ENCODE data around the gene ERCC1. TPM values are rescaled to one million over a fixed set of nuclear protein-coding genes. Genes with fewer than 3 reads are reported as not detected.

The ERCC1 gene
- total RNA-seq, 1 donor from 2014 or later, result 123 TPM

DNA sequence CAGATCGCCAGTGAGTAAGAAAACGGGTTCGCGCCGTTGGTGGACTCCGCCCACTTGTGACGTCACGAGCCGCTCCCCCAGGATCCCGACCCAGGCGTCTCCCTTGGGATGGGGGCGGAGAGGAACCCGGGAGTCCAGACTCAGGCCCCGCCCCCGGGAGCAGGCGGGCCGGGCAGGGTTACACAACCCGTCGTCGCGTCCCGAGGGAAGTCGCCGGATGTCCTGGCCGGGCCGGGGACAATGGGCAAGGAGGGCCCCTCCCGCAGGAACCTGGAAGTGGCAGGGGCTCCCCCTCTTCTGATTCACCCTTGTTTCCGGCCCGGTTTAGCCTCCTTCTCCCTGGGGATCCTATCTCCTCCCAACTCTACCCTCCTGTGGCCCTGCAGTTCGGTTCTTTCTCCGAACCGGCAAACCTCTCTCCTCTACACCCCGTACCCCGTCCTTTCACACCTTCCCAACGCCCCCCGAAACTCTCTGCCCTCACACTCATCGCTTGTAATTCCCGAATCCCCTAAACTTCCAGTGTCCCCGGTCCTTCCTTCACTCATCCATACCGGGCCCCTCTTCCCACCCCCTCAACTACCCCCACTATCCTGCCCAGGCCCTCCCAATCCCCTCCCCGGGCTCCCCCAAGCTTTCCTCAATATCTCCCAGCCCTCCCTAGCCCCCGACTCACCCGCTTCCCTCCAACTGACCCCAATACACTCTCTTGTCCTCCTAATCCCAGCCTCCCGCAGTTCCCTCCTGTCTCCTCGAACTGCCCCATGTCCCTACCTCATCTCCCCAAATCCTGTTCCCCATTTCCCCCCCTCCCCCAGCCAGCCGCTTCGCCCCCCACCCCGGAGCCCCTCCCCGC lies 20.0 kb upstream of the ERCC1 start:
- intact Hi-C loops (cut with DNase I), result no loop called here
- Histone ChIP-seq H3K9me3 (no peaks in the 10 kb centered on the region), H3K4me3 (peak overlapping the region; percentile 49 to 65), H3K27me3 (no peaks in the 10 kb centered on the region), H3K36me3 (no peaks in the 10 kb centered on the region), H3K4me1 (peaks cover 55% of the 10 kb centered on the region), H3K27ac (peak overlapping the region; percentile 99)
- TF ChIP-seq CTCF (IDR thresholded peaks at IDR 0.05) (no peak), POLR2A (IDR thresholded peaks at IDR 0.05) (peak in 1 of 2 donors; percentile 58), POLR2AphosphoS5 (IDR thresholded peaks at IDR 0.05; ENCODE audit: insufficient read depth in 1 of 2, low read depth in 1 of 2) (peak; percentile 93 to 96)
- peak in 1 of 2 donors; percentile 98 for DNase-seq (ENCODE audit: extremely low spot score in 2 of 2)

DNA sequence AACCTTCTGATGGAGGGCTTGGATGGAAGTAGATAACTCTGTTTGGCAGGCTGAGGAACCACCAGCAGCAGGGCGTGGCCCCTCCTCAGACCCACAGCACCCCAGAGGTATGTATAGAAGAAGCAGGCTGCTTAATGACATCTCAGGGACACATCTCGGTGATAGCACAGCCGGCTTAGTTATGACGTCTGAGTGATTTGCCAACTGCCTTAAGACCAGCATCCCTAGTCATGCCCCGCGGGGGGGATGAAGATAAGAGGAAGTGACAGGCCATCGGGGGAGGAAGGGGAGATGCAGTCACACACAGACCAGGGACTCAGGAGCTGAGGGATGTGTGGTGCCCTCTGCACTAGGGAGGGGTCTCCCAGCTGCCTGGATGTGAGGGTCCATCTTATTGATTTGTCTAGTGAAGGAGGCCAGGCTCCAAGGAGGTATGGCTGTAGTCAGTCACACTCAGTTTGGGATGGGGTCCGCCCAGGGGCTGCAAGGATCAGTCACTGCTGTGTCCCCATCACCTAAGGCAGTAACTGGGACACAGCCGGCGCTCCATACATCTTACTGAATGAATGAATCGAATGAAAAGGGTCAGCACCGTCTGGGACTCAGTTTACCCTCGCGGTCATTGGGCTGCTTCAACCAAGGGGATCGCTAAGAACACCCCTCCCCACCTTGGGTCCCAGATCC lies 19.2 kb upstream of the ERCC1 start:
- intact Hi-C loops (cut with DNase I), result no loop called here
- peaks cover 48% of the 10 kb centered on the region for H3K4me1 ChIP-seq
- H3K27ac ChIP-seq, result peak overlapping the region; percentile 99
- H3K9me3 ChIP-seq, result no peaks in the 10 kb centered on the region
- H3K4me3 ChIP-seq, result peak overlapping the region; percentile 49 to 65
- TF ChIP-seq CTCF (IDR thresholded peaks at IDR 0.05), result no peak
- TF ChIP-seq POLR2AphosphoS5 (IDR thresholded peaks at IDR 0.05; ENCODE audit: insufficient read depth in 1 of 2, low read depth in 1 of 2), result no peak
- TF ChIP-seq POLR2A (IDR thresholded peaks at IDR 0.05), result no peak
- no peak for DNase-seq (ENCODE audit: extremely low spot score in 2 of 2)
- no peaks in the 10 kb centered on the region for H3K27me3 ChIP-seq
- H3K36me3 ChIP-seq, result no peaks in the 10 kb centered on the region

- no peak for TF ChIP-seq POLR2AphosphoS5 (IDR thresholded peaks at IDR 0.05; ENCODE audit: insufficient read depth in 1 of 2, low read depth in 1 of 2)
- no peak for TF ChIP-seq POLR2A (IDR thresholded peaks at IDR 0.05)
- no peak for TF ChIP-seq CTCF (IDR thresholded peaks at IDR 0.05)
- Histone ChIP-seq H3K9me3 (no peaks in the 10 kb centered on the region), H3K27ac (peak overlapping the region; percentile 99), H3K27me3 (no peaks in the 10 kb centered on the region), H3K36me3 (no peaks in the 10 kb centered on the region), H3K4me1 (peaks cover 43% of the 10 kb centered on the region), H3K4me3 (no peak overlapping the region)
- intact Hi-C loops (cut with DNase I), result no loop called here
- no peak for DNase-seq (ENCODE audit: extremely low spot score in 2 of 2)
Observed at GRCh38 chr19:45442408-45442777, 18.7 kb upstream of the ERCC1 start.

DNA sequence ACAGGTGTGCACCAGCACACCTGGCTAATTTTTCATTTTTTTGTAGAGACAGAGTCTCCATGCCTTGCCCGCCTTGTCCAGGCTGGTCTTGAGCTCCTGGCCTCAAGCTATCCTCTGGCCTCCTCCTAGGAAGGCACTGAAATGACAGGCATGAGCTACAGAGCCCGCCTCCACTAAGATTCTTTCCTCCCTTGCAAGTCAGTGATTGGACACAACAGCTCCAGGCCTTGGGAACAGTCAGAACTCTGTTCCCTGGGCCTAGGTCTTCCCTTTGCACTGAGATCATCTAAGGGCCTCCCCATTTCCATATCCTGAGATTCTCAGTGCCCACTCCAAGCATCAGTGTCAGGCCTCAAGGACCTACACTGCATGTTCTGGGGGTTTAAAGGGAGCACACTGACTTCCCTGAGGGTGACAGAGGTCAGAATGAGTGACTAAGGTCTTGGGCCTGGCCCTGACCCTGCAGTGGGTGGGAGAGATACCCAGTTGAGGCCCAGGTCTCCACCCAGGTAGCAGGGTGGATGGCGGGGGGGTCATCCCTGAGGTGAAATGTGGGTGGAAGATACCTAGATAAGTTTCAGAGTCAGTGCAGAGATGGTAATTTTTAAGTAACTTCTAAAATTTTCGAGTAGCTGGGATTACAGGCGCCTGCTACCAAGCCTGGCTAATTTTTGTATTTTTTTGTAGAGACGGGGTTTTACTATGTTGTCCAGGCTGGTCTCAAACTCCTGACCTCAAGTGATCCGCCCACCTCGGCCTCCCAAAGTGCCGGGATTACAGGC lies 17.3 kb upstream of the ERCC1 start:
- no peak for DNase-seq (ENCODE audit: extremely low spot score in 2 of 2)
- Histone ChIP-seq H3K36me3 (no peaks in the 10 kb centered on the region), H3K9me3 (no peaks in the 10 kb centered on the region), H3K4me1 (peaks cover 31% of the 10 kb centered on the region), H3K27ac (peak overlapping the region; percentile 98), H3K4me3 (no peak overlapping the region), H3K27me3 (no peaks in the 10 kb centered on the region)
- intact Hi-C loops (cut with DNase I), result no loop called here
- TF ChIP-seq CTCF (IDR thresholded peaks at IDR 0.05), result no peak
- no peak for TF ChIP-seq POLR2A (IDR thresholded peaks at IDR 0.05)
- no peak for TF ChIP-seq POLR2AphosphoS5 (IDR thresholded peaks at IDR 0.05; ENCODE audit: insufficient read depth in 1 of 2, low read depth in 1 of 2)

Measured in vagina (tissue), 2 donors.